Measurements from ENCODE around the gene TSPO.

The TSPO gene

GRCh38 chr22:43202326-43202725, 51.0 kb downstream of the TSPO start:
- no peak for DNase-seq (ENCODE audit: low read depth)

DNA sequence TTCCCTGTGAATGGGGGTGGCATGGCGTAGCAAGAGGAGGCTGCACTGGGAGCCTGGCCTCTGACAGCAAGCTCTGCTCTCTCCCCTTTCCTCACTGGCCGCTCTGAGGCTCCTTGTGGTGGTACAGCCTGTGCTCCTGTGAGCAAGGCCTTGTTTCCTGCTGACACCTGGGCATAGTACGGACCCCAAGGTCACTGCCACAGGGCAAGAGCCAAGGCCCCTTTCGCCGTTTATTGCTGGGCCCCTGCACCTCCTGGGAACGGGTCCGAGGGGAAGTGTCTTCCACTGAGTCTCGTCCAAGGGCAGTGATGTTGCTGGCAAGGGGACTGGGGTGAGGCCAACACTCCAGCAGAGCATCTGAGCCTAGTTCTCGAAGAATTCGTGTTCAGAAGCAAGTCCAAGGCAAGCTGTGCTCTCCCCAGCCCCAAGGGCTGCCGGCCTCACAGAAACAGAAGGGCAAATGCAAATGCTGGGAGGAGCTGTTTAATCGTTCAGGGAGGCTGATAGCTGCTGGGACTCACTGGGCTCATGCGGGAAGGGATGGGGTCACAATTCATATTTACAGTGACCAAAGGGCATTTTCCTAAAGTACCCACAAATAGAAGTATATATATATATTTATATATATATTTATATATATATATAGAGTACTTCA, 51.5 kb downstream of the TSPO start:
- no peak for DNase-seq (ENCODE audit: low read depth)

GRCh38 chr22:43203471-43203981, 52.2 kb downstream of the TSPO start:
- no peak for DNase-seq (ENCODE audit: low read depth)

- no peak for DNase-seq (ENCODE audit: low read depth)
Observed at GRCh38 chr22:43205261-43205691, 53.9 kb downstream of the TSPO start.

- DNase-seq (ENCODE audit: low read depth) = no peak
Observed at GRCh38 chr22:43205748-43206508, 54.6 kb downstream of the TSPO start.

DNA sequence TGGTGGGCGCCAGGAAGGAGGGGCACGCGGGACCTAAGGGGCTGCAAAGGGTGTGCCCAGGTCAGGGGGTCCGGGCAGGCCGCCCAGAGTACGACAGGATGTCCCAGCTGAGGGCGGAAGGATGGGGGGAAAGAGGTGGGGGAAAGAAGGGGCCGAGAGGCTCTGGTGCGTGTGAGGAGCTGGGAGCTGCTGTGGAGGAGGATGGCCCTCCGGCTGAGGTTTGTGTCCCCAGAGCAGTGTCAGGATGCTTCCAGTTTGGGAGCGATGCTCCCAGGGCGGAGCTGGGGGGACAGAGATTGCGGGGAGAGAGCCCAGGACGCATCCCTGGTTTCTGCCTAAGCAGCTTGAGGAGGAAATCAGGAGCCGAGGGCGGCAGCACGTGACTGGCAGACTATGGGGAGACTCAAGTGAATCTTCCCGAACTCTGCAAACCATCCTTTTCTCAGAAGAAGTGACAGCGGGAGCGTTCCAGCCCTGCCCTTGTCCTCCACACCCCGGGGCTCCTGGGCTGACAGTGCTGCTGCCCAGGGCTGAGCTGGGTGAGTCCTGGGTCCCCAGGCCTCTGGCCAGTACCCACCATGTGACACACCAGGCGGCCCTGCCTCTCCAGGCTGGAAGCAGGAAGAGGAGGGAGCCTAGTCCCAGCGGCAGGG, 55.3 kb downstream of the TSPO start:
- no peak for DNase-seq (ENCODE audit: low read depth)

DNA sequence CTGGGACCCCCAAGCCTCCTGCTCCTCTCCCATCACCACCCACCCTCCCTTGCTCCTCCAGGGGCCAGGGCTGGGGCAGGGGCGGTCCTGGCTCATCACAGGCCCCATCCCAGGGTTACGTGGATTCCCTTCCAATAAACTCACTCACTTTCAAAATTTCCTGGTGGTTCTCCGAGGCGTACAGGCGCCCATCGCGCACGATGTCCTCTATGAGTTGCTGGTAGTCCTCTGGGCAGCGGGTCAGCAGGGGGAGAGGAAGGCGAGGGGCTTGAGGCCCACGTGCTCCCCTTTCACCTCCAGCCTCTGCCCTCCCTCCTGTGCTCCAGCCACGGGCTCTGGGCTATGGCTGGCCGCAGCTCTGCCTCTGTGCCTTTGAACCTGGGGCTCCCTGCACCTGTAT, 56.0 kb downstream of the TSPO start:
- DNase-seq (ENCODE audit: low read depth) = no peak

DNA sequence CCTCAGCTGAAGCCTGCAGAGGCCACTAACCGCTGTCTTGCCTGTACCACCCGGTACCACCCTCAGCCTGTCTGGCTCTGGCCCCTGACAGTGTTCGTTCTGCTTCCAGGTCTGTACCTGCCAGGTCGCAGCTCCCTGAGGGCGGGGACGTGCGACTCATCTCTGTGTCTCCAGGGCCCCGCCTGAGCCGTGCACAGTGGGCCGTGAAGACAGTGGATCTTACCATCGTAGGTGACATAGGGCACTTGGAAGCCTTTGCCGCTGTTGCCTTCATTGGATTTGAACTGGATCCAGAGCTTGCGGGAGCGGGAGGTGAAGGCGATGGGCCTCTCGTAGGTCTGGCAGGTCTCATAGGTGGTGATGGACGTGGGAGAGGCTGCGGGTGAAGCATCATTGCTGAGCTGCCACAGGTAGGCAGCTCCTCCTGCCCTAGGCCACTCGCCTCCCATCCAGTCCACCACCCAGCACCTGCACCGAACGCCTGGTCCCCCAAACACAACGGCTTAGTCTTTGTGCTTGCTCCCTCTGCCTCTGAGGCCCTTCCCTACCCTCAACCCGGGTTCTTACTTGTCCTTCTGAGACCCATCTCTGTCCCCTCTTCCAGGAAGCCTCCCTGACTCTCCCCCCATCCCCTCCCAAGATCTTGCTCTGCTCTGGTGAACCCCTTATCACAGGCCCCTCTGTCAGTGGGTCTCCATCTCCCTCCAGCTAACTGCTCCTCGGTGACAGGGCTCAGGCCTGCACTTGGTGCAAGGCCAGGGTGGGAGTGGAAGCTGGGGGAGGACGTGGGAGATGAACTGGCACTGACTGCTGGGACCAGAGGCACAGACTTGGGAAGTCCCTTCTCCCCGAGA, 56.7 kb downstream of the TSPO start:
- no peak for DNase-seq (ENCODE audit: low read depth)

DNA sequence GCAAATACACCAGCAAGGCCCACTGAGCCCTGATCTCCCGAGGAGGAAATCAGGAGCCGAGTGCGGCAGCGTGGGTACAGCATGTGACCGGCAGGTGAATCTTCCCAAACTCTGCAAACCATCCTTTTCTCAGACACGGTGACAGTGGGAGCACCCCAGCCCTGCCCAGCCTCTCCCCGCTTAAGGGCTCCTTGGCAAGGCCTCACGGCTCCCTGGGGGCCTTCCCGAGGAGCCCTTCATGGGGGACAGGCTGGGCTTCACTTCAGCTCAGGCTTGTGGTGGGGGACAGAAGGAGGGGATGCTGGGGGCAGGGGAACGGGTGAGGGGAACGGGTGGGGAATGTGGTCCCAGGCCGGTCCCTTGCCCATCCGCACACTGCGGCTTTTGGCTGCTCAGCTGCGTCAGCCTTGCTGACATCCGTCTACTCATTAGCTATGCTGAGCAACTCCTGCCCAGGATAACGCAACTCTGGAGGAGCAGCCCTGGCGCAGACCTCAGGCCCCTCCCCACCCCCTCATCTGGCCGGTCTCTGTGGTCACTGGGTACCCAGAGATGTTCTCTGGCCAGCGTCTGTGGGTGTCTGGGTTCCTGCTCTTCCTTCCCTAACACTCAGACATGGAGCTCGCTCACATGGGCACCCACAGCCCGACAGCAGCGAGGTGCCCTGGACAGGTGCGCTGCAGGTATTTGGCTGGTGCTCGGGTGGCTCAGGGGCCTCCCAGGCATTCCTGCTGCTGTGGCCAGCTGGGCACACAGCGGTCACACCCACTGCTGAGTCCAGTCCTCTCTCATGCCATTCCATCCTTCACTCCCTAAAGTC, 57.6 kb downstream of the TSPO start:
- DNase-seq (ENCODE audit: low read depth) = no peak

DNA sequence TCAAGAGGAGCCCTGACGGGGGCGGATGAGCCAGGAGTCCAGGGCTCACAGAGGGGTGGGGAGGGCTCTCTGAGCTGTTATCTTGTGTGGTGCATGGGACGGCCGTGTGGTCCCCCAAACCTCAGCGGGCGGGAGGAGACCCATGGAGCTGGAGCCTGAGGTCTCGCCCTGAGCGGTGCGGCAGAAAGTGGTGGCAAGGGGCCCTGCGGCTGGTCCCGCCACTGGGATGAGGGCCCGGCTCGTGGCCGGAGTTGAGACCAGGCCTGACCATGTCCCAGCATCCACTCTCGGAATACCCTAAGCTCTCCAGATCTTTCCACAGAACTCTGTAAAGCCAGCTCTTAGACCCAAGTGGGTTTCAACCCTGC, 58.1 kb downstream of the TSPO start:
- no peak for DNase-seq (ENCODE audit: low read depth)

DNA sequence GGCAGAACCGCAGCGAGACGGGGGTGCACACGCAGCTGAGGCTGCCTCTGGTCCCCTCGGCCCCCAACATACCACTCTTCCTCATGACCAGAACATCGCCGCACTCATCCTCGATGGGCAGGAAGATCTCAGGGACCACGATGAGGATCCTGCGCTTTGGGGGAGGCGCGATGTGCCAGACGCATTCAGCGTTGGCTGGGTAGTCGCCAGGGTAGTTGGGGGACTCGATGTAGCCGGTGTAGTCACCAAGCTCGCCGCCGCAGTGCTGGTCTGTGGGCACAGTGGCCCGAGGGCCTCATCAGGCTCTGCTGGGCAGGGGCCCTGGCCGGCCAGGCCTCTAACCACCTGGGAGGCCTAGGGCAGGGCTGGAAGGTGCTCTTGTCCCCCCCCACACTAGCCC, 58.6 kb downstream of the TSPO start:
- no peak for DNase-seq (ENCODE audit: low read depth)

- no peak for DNase-seq (ENCODE audit: low read depth)
Observed at GRCh38 chr22:43210631-43211515, 59.5 kb downstream of the TSPO start.

DNA sequence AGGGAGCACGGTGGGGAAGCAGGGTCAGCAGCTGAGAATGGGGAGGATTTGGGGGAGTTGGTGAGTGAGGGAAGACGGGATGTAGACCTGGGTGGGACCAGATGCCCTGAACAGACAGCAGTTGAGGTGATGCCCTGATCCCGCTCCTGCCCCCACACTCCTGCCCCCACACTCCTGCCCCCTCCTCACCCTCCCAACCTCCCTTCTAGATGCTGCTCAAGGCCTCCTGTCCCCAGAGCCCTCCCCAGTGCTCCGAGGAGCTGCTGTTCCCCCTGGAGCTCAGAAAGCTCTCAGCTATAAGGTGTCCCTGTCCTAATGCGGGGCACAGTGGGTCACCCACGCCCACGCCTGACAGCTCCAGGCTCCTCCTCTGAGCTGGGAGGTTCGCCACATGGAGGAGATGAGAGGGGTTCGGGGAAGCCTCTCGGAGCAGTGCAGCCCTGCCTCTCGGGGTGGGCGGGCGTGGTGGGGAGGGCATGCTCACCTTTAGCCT, 60.6 kb downstream of the TSPO start:
- DNase-seq (ENCODE audit: low read depth) = no peak

- DNase-seq (ENCODE audit: low read depth) = no peak
Observed at GRCh38 chr22:43212434-43212952, 61.1 kb downstream of the TSPO start.

Measured in stimulated activated CD8-positive, alpha-beta memory T cell treated with anti-CD3 and anti-CD28 coated beads, Interleukin-7, amount 100 ng/mL, for 24 hours (primary cell).